GM12872 (cell line): ENCODE measurements around the gene DLGAP4.

Source experiments
- TF ChIP-seq, protein P1 (sequence below): IDR thresholded peaks from 3 replicates; pipeline ENCODE4 v1.5.1; 2011; ENCODE audit warnings: low read depth, mild to moderate bottlenecking, low read length, moderate library complexity; ENCODE audit not compliant: insufficient read depth

Gene DLGAP4

DNA sequence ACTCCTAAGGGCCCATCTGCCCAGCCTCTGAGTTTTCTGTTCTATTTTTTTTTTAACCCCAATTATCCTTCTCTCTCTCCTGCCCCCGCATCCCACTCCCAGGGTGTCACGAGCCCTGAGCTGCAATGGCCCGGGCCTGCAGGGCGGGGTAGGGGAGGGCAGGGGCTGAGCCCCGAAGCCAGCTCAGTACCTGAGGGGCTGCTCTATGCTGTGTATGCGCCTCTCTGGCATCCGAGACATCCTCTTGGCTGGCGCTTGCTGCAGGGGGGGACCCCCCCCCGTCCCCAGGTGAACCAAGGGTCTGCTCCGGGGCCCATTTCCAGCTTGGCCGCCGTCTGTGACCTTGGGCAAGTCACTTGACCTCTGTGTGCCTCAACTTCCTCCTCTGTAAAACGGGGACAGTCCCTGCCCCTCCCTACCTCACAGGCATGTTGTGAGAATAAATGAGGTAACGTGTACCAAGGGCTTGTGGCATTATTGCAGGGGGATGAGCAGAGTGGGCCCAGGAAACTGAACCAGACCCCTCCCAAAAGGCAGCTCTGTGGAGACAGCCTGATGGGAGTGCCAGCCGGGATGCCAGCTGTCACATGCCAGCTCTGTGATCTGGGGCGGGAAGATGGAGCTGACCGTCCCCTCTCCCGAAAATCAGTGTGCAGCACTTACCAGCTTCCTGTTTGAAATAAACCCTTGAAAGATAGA, 222.2 kb downstream of the DLGAP4 start:
- TF ChIP-seq, protein P1, sequence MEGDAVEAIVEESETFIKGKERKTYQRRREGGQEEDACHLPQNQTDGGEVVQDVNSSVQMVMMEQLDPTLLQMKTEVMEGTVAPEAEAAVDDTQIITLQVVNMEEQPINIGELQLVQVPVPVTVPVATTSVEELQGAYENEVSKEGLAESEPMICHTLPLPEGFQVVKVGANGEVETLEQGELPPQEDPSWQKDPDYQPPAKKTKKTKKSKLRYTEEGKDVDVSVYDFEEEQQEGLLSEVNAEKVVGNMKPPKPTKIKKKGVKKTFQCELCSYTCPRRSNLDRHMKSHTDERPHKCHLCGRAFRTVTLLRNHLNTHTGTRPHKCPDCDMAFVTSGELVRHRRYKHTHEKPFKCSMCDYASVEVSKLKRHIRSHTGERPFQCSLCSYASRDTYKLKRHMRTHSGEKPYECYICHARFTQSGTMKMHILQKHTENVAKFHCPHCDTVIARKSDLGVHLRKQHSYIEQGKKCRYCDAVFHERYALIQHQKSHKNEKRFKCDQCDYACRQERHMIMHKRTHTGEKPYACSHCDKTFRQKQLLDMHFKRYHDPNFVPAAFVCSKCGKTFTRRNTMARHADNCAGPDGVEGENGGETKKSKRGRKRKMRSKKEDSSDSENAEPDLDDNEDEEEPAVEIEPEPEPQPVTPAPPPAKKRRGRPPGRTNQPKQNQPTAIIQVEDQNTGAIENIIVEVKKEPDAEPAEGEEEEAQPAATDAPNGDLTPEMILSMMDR, result no peak

DNA sequence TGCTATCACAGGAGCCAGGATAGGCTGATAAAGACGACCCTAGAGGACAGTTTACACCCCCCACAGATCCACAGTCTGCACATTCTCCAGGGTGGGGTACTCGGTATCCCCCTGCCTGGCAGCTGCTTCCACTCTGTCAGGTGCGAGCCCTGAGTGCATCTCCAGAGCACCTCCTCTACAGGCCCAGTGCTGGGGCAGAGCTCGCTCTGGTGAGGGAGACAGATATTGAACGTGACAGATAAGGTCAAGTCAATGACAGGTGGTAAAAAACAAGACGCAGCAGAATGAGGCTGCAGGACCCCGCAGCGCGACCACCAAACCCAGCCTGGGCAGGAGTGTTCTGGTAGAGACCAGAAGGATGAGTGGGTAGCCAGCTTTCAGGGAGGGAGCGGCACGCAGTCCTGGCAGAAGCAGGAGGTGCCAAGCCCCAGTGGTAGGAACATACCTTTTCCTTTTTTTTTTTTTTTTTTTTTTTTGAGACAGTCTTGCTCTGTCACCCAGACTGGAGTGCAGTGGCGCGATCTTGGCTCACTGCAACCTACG, 222.8 kb downstream of the DLGAP4 start:
- TF ChIP-seq, protein P1, result no peak

DNA sequence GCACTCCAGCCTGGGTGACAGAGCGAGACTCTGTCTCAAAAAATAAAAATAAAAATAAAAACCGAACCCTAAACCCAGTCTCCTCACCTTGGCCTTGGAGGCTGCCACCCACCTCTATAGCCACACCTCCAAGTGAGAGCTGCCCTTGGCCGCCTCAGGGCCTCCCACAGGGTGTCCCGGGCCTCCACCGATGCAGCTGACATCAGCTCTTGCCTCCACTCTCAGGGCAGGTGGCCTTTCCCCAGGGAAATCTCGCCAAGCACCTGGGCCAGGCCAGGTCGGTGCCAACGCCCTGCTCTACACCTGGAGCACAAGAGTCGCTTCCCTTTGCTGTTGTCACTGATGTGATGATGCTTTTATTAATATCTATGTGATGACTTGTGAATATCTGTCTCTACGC, 226.2 kb downstream of the DLGAP4 start:
- TF ChIP-seq, protein P1, result no peak

DNA sequence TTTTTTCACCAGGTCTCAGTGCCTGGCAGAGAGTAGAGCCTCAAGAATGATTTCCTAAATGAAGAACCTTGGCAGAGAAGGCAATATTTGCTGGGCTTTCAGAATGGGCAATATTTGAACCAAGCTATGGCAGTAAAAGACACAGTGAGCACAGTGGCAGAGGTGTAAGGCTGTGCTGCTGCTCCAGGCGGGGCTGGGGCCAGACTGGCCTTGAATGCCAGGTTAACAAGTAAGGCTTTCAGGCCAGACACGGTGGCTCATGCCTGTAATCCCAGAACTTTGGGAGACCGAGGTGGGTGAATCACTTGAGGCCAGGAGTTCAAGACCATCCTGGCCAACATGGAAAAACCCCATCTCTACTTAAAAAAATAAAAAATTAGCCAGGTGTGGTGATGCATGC, 226.7 kb downstream of the DLGAP4 start:
- TF ChIP-seq, protein P1, result no peak

DNA sequence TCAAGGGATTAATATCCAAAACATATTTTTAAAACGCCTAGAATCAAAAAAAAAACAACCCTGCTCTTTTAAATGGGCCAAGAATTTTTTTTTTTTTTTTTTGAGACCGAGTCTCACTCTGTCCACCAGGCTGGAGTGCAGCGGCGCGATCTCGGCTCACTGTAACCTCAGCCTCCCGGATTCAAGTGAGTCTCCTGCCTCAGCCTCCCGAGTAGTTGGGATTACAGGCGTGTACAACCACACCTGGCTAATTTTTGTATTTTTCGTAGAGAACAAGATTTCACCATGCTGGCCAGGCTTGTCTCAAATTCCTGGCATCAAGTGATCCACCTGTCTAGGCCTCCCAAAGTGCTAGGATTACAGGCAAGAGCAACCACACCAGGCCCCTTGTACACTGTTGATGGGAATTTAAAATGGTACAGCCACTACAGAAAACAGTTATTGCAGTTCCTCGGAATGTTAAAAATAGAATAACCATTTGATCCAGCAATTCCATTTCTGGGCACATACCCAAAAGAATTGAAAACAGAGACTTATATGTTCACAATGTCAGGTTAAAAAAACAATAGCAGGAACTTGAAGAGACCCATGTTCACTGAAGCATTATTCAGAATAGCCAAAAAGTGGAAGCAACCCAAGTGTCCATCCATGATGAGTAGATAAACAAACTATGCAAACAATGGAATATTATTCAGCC, 232.0 kb downstream of the DLGAP4 start:
- TF ChIP-seq, protein P1, result no peak

DNA sequence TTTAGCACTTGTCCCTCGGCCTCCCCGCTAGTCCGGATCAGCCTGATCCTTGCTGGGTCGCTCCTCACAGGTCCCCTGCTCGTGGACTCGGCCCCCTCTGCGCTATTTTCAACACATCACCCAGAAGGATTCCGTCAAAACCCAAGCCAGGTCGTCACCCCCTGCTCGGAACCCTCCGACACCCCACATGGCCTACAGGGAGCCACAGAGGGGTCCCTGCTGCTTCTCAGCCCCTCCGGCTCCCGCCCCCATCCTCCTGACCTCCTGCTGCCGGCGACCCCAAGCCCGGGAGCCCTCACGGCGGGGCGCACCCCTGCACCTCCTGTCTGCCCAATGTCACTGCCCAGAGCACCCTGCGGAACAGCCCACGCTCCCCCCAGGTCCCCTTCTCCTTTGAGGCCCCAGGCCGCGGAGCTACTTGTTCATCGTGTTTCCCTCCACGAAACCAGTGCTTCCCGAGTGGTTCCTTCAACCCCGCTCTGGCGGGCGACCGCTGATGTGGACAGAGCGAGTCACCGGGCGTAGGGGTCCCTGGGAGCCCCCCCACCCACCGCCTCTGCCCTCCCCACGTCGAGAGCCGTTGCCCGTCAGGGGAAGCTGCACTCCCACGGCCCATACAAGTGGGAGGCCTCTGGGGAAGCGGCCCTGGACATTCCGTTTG, 234.5 kb downstream of the DLGAP4 start:
- TF ChIP-seq, protein P1, result no peak

DNA sequence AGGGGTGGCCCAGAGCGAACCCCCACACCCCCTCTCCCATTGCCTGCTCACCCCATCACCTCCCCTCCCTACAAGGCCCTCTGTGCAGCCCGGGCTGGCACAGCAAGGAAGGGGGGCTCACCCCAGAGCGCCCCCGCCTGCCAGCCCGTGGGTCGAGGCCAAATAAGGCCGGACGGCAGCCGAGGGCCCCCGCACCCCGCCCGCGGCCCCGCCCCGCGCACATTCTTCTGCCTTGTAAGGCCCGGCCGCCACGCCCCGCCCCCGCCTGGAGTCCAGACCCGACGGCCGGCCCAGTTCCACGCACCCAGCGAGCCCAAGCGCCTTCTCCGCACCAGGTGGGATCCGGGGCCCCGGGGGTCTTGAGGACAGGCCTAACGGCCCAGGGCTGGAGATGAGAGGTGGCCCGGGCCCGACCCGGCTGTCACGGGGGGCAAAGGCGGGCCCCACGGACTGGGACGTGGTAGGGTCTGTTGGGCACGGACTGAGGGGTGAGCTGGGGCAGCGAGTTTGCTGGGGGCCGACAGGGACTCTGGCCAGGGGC, 235.2 kb downstream of the DLGAP4 start, which contains the start of gene MYL9:
TSS of gene MYL9 (plus strand) at position 293 of the 541 bp plus-strand sequence. CDS start 3,366 bp downstream, outside the sequence.
- TF ChIP-seq, protein P1, result no peak
